ENCODE results near the gene CD160. TPM values are rescaled to one million over a fixed set of nuclear protein-coding genes. Genes with fewer than 3 reads are reported as not detected.
A peak's percentile ranks its signal among the peaks of the same experiment; 100 is the strongest.

Gene CD160
- total RNA-seq, 1 experiment from 2014 or later: not detected

DNA sequence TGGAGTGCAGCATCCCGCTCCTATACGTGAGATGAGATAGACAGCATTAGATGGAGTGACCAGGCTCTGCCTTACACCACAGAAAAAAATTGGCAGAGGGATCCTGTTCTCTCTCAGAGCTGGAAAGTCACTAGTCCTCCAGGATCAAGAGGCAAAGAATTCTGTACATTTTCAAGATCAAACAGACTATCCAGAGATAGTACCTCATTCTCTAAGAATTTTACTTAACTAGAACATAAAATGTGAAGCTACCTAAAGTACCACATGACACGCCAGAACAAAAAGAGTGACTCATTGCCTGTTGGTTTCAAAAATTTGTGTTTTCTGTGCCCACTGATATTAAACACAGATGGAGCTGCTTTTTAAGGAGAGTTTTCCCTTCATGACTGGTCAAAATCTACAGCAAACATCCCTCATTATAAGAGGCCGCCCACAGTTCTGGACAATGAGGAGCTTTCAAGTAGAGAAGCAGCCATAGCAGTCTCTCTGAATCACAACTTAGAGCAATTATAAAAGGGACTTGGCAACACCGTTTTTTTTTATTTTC is 32.3 kb downstream of the CD160 start:
- peak overlapping the region; percentile 87 for H3K27ac Mint-ChIP-seq (ENCODE audit: low read depth, unreplicated experiment)
- no peaks in the 10 kb centered on the region for H3K27me3 Mint-ChIP-seq (ENCODE audit: insufficient read depth, unreplicated experiment)
- CTCF ChIA-PET: interaction anchor here (0.8 to 1.7 kb wide), 9 partner anchors 9 to 105 kb away, joined by 3 to 9 read pairs (median 3); partner anchors contain the start of genes NUDT17, POLR3C and RNF115
- TF ChIP-seq, protein P1, sequence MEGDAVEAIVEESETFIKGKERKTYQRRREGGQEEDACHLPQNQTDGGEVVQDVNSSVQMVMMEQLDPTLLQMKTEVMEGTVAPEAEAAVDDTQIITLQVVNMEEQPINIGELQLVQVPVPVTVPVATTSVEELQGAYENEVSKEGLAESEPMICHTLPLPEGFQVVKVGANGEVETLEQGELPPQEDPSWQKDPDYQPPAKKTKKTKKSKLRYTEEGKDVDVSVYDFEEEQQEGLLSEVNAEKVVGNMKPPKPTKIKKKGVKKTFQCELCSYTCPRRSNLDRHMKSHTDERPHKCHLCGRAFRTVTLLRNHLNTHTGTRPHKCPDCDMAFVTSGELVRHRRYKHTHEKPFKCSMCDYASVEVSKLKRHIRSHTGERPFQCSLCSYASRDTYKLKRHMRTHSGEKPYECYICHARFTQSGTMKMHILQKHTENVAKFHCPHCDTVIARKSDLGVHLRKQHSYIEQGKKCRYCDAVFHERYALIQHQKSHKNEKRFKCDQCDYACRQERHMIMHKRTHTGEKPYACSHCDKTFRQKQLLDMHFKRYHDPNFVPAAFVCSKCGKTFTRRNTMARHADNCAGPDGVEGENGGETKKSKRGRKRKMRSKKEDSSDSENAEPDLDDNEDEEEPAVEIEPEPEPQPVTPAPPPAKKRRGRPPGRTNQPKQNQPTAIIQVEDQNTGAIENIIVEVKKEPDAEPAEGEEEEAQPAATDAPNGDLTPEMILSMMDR (IDR thresholded peaks at IDR 0.05; ENCODE audit: unreplicated experiment): no peak
- peaks cover 75% of the 10 kb centered on the region for H3K36me3 Mint-ChIP-seq (ENCODE audit: insufficient read depth, unreplicated experiment)
- peaks cover 14% of the 10 kb centered on the region for H3K4me1 Mint-ChIP-seq (ENCODE audit: insufficient read depth, unreplicated experiment)
- no peaks in the 10 kb centered on the region for H3K9me3 Mint-ChIP-seq (ENCODE audit: unreplicated experiment)
- POLR2A ChIA-PET: interaction anchor here (0.6 to 2.2 kb wide), 14 partner anchors 8 to 267 kb away, joined by 3 to 10 read pairs (median 4); partner anchors contain the start of genes POLR3C and RNF115
- no TSS peak for BruUV-seq (replicated peaks)
- intact Hi-C loops (cut with micrococcal nuclease): loop anchor here (10.0 kb wide), 1 partner anchor 73 kb away; the partner anchor contains the start of genes POLR3C and RNF115
- peak; percentile 50 for DNase-seq (ENCODE audit: unreplicated experiment)
- H3K4me3 Mint-ChIP-seq (ENCODE audit: unreplicated experiment): no peak overlapping the region

DNA sequence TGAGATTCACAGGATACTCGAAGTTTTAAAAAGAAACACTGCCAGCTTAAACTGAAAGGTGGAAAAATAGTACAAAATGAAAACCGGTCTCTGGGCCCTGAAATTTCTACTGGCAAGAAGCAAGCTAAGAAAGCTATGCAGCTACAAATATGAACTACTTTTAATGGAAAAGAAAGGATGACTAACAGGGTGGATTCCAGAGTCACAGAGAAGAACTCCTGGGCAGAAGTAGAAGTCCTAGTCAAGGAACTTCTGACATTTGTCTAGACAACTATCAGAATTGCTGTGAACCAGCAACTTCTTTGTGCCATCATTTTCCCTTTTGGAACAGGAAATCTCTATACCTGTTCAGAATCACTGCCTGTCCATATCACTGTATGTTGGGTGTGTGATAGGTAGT is 38.1 kb downstream of the CD160 start:
- TF ChIP-seq, protein P1 (IDR thresholded peaks at IDR 0.05; ENCODE audit: unreplicated experiment): no peak
- Mint-ChIP-seq H3K27me3 (ENCODE audit: insufficient read depth, unreplicated experiment) (no peaks in the 10 kb centered on the region), H3K4me1 (ENCODE audit: insufficient read depth, unreplicated experiment) (no peaks in the 10 kb centered on the region), H3K4me3 (ENCODE audit: unreplicated experiment) (no peak overlapping the region), H3K9me3 (ENCODE audit: unreplicated experiment) (peaks cover 6% of the 10 kb centered on the region), H3K36me3 (ENCODE audit: insufficient read depth, unreplicated experiment) (peaks cover 67% of the 10 kb centered on the region), H3K27ac (ENCODE audit: low read depth, unreplicated experiment) (no peak overlapping the region)
- CTCF ChIA-PET: interaction anchor here (1.3 to 2.2 kb wide), 3 partner anchors 10 to 88 kb away, joined by 4 to 8 read pairs (median 5); partner anchors contain the start of gene NUDT17
- no TSS peak for BruUV-seq (replicated peaks)
- no peak for DNase-seq (ENCODE audit: unreplicated experiment)
- POLR2A ChIA-PET: interaction anchor here (0.6 to 1.4 kb wide), 3 partner anchors 12 to 24 kb away, joined by 3 to 5 read pairs (median 4); no protein-coding TSS in a partner anchor
- intact Hi-C loops (cut with micrococcal nuclease): loop anchor here (10.0 kb wide), 1 partner anchor 67 kb away; the partner anchor contains the start of genes POLR3C and RNF115

DNA sequence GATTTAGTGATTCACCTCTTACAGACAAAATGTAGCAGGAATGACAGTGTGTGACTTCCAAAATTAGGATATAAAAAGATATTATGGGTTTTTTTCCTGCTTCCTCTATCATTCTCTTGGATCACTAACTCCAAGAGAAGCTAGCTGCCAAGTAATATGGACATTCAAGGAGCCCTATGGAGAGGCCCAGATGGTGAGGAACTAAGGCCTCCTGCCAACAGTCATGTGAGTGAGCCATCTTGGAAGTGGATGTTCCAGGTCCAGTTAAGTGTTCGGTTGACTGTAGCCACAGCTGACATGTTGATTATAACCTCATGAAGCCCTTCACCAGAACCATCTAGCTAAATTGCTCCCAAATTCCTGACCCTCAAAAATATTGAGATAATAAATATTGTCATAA is 38.8 kb downstream of the CD160 start:
- ChIA-PET POLR2A (interaction anchor here (0.8 to 1.4 kb wide), 4 partner anchors 11 to 24 kb away, joined by 3 to 5 read pairs (median 4); no protein-coding TSS in a partner anchor), CTCF (interaction anchor here (0.6 to 2.2 kb wide), 7 partner anchors 11 to 254 kb away, joined by 3 to 8 read pairs (median 4); partner anchors contain the start of gene NUDT17)
- H3K27me3 Mint-ChIP-seq (ENCODE audit: insufficient read depth, unreplicated experiment): no peaks in the 10 kb centered on the region
- intact Hi-C loops (cut with micrococcal nuclease): loop anchor here (10.0 kb wide), 1 partner anchor 67 kb away; the partner anchor contains the start of genes POLR3C and RNF115
- H3K9me3 Mint-ChIP-seq (ENCODE audit: unreplicated experiment): peaks cover 6% of the 10 kb centered on the region
- no peak for DNase-seq (ENCODE audit: unreplicated experiment)
- peaks cover 67% of the 10 kb centered on the region for H3K36me3 Mint-ChIP-seq (ENCODE audit: insufficient read depth, unreplicated experiment)
- no peak overlapping the region for H3K27ac Mint-ChIP-seq (ENCODE audit: low read depth, unreplicated experiment)
- no peak overlapping the region for H3K4me3 Mint-ChIP-seq (ENCODE audit: unreplicated experiment)
- no peaks in the 10 kb centered on the region for H3K4me1 Mint-ChIP-seq (ENCODE audit: insufficient read depth, unreplicated experiment)
- TF ChIP-seq, protein P1 (IDR thresholded peaks at IDR 0.05; ENCODE audit: unreplicated experiment): no peak
- BruUV-seq (replicated peaks): no TSS peak

DNA sequence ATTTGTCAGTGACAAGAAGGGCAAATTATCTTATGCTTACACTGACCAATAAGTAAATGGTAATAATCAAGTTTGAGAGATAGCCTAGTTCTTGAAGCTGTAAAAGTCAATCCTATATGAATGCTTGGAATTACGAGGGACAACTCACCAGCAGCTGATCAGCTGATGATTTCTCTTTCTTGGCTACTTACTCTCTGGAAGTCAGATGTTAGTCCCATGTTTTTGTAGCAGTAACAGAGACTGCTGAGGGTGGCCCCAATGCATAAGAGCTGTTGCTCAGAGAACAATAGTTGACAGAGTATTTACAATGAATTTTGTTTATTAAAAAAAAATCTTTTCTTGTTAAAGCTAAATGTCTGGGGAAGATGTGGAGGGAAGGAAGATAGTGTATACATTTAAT is 39.3 kb downstream of the CD160 start:
- no peaks in the 10 kb centered on the region for H3K4me1 Mint-ChIP-seq (ENCODE audit: insufficient read depth, unreplicated experiment)
- DNase-seq (ENCODE audit: unreplicated experiment): no peak
- no TSS peak for BruUV-seq (replicated peaks)
- no peak overlapping the region for H3K27ac Mint-ChIP-seq (ENCODE audit: low read depth, unreplicated experiment)
- intact Hi-C loops (cut with micrococcal nuclease): loop anchor here (10.0 kb wide), 1 partner anchor 66 kb away; the partner anchor contains the start of genes POLR3C and RNF115
- H3K4me3 Mint-ChIP-seq (ENCODE audit: unreplicated experiment): no peak overlapping the region
- peaks cover 6% of the 10 kb centered on the region for H3K9me3 Mint-ChIP-seq (ENCODE audit: unreplicated experiment)
- CTCF ChIA-PET: interaction anchor here (0.6 to 2.2 kb wide), 7 partner anchors 11 to 254 kb away, joined by 3 to 8 read pairs (median 4); partner anchors contain the start of gene NUDT17
- H3K36me3 Mint-ChIP-seq (ENCODE audit: insufficient read depth, unreplicated experiment): peaks cover 66% of the 10 kb centered on the region
- POLR2A ChIA-PET: interaction anchor here (0.5 to 1.3 kb wide), 3 partner anchors 15 to 24 kb away, joined by 3 to 6 read pairs (median 5); no protein-coding TSS in a partner anchor
- TF ChIP-seq, protein P1 (IDR thresholded peaks at IDR 0.05; ENCODE audit: unreplicated experiment): no peak
- no peaks in the 10 kb centered on the region for H3K27me3 Mint-ChIP-seq (ENCODE audit: insufficient read depth, unreplicated experiment)

Data from MCF 10A (cell line).